Measurements from ENCODE around the gene ZNF763. TPM values are rescaled to one million over a fixed set of nuclear protein-coding genes. Genes with fewer than 3 reads are reported as not detected.
"Not testable (repeated sequence)": the region's sequence is repeated elsewhere in the genome, so short reads cannot be mapped to it uniquely, and the experiment has no call there.

Gene ZNF763
- polyA plus RNA-seq, 1 donor = 2.4 TPM

GRCh38 chr19:11973019-11973810 is 8.4 kb downstream of the ZNF763 start:
- DNase-seq = no peak

GRCh38 chr19:11978492-11979100 is 13.8 kb downstream of the ZNF763 start:
- DNase-seq = no peak

- no peak for DNase-seq
These were observed 14.7 kb downstream of the ZNF763 start for GRCh38 chr19:11979527-11979926.

- no peak for DNase-seq
These were observed 17.7 kb downstream of the ZNF763 start for GRCh38 chr19:11982526-11982925.

GRCh38 chr19:11984986-11985385 is 20.1 kb downstream of the ZNF763 start:
- DNase-seq = no peak

- no peak for DNase-seq
These were observed 21.9 kb downstream of the ZNF763 start for GRCh38 chr19:11986754-11987153.

GRCh38 chr19:11987405-11988281 is 22.8 kb downstream of the ZNF763 start:
- DNase-seq = peak; percentile 89

GRCh38 chr19:11989112-11989456 is 24.2 kb downstream of the ZNF763 start:
- DNase-seq = no peak

GRCh38 chr19:11991921-11992320 is 27.1 kb downstream of the ZNF763 start:
- not testable (repeated sequence) for DNase-seq

- no peak for DNase-seq
These were observed 30.3 kb downstream of the ZNF763 start for GRCh38 chr19:11995174-11995573.

GRCh38 chr19:12000152-12000981 is 35.5 kb downstream of the ZNF763 start:
- DNase-seq = no peak

- no peak for DNase-seq
These were observed 50.3 kb downstream of the ZNF763 start for GRCh38 chr19:12015015-12015752.

- DNase-seq = no peak
These were observed 50.9 kb downstream of the ZNF763 start for GRCh38 chr19:12015753-12016116.

Other genes with a start within 250 kb of the ZNF763 start
- 3.7 TPM for gene ZNF823, start 226.1 kb upstream of the ZNF763 start, polyA plus RNA-seq (ENCODE audit: insufficient read length)
- gene ZNF441, start 198.0 kb upstream of the ZNF763 start, polyA plus RNA-seq (ENCODE audit: insufficient read length) = 6.4 TPM
- gene ZNF491, start 166.5 kb upstream of the ZNF763 start, polyA plus RNA-seq (ENCODE audit: insufficient read length) = 4.5 TPM
- gene ZNF440, start 150.8 kb upstream of the ZNF763 start, polyA plus RNA-seq (ENCODE audit: insufficient read length) = 6.4 TPM
- 4.1 TPM for gene ZNF439, start 116.3 kb upstream of the ZNF763 start, polyA plus RNA-seq (ENCODE audit: insufficient read length)
- gene ZNF69, start 77.3 kb upstream of the ZNF763 start, polyA plus RNA-seq (ENCODE audit: insufficient read length) = 3.4 TPM
- gene ZNF700, start 39.9 kb upstream of the ZNF763 start, polyA plus RNA-seq (ENCODE audit: insufficient read length) = 7.4 TPM
- 4.6 TPM for gene ZNF433, start 70.6 kb downstream of the ZNF763 start, polyA plus RNA-seq (ENCODE audit: insufficient read length)
- 0.31 TPM for gene ZNF878, start 87.9 kb downstream of the ZNF763 start, polyA plus RNA-seq (ENCODE audit: insufficient read length)
- gene ZNF844, start 99.7 kb downstream of the ZNF763 start, polyA plus RNA-seq (ENCODE audit: insufficient read length) = 11.1 TPM
- 2.7 TPM for gene ZNF20, start 175.3 kb downstream of the ZNF763 start, polyA plus RNA-seq (ENCODE audit: insufficient read length)
- gene ZNF625, start 191.7 kb downstream of the ZNF763 start, polyA plus RNA-seq (ENCODE audit: insufficient read length) = 5.8 TPM
- gene ZNF136, start 198.1 kb downstream of the ZNF763 start, polyA plus RNA-seq (ENCODE audit: insufficient read length) = 7.3 TPM

Measured in hindlimb muscle (tissue), 1 donor.